NCI-H82 (cell line): ENCODE data around the gene RASSF7.

ENCODE experiments used
- DNase-seq: peaks from one replicate; lab custom pipeline; 2025; lab: John Stamatoyannopoulos, UW

RASSF7 gene

DNA sequence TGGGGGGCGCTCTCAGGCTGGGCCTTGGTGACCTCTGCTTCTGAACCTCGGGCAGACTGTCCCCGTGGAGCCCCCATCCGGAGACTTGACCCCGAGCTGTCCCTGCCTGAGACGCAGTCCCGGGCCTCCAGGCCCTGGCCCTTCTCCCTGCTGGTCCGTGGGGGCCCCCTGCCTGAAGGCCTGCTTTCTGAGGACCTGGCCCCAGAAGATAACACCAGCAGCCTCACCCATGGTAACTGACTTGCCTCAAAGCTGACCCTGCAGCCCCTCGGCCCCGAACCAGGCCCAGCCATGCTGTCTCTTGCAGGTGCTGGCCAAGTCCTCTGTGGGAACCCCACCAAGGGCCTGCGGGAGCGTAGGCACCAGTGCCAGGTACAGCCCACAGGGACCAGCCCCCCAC lies 9.2 kb upstream of the RASSF7 start:
- DNase-seq, result no peak

- DNase-seq, result no peak
These were observed 7.4 kb upstream of the RASSF7 start for GRCh38 chr11:553083-553987.

GRCh38 chr11:553988-554340 lies 6.8 kb upstream of the RASSF7 start:
- DNase-seq, result no peak

GRCh38 chr11:554428-555226 lies 6.1 kb upstream of the RASSF7 start:
- peak; percentile 88 for DNase-seq

DNA sequence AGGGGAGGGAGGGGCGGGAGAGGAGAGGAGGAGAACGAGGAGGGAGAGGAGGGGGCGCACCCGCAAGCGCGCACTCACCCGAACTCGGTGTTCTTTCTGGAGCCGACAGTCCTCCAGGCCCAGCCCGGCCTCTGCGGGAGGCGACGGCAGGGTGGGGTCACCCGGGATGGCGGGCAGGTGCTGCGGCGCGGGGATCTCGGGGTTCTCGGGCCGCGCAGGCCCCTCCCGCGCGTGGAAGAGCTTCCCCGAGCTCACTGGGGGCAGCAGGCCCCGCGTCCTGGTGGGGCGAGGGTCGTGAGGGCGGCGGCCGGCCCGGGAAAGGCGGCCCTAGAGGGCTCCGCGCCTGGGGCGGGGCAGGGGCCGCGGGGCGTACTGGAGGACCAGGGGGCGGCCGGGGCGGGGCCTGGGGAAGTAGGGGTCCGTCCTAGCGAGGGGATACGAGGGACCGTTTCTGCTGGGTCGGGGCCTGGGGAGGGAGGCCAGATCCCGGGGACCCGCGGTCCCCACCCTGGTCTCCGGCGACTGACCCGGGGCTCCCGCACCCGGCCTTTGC lies 5.5 kb upstream of the RASSF7 start:
- no peak for DNase-seq

DNA sequence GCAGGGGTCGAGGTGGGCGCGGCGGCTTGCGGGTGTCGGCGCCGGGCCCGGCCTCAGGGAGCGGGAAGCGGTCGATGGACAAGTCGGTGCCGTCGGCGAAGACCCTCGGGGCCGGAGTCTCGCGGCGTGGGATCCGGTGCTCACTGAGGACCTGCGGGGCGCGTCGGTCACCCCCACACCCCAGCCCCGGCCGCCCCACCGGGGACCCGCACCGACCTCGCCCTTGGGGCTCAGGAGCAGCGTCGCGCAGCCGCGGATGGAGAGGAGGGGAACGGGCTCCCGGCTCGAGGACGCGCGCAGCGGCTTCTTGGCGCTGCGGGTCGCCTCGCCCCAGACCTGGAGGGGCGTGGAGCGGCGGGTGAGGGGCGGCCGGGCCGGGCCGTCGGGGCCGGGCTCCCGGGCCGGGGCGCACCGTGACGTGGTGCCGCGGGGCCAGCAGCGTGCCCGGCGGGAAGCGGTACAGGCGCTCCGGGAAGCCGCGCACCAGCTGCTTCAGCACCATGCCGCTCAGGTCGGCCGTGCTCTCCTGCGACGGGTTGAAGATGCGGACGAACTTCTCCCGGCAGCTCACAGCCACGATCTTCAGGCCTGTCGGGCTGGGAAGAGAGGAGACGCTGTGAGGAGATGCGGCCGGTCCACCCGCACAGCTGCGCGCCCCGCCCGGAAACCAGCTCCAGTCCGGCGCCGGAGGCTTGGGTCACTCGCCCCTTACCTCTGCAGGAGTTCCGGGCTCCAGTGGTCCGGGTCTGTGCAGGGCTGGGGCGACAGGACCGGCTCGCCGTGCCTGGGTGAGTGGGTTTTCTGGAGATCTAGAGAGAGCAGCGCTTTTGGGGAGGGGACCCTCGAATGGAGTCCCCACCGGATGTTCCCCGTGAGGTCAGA lies 4.7 kb upstream of the RASSF7 start:
- peak; percentile 27 for DNase-seq

- DNase-seq, result no peak
These were observed 4.0 kb upstream of the RASSF7 start for GRCh38 chr11:556662-557256.

DNA sequence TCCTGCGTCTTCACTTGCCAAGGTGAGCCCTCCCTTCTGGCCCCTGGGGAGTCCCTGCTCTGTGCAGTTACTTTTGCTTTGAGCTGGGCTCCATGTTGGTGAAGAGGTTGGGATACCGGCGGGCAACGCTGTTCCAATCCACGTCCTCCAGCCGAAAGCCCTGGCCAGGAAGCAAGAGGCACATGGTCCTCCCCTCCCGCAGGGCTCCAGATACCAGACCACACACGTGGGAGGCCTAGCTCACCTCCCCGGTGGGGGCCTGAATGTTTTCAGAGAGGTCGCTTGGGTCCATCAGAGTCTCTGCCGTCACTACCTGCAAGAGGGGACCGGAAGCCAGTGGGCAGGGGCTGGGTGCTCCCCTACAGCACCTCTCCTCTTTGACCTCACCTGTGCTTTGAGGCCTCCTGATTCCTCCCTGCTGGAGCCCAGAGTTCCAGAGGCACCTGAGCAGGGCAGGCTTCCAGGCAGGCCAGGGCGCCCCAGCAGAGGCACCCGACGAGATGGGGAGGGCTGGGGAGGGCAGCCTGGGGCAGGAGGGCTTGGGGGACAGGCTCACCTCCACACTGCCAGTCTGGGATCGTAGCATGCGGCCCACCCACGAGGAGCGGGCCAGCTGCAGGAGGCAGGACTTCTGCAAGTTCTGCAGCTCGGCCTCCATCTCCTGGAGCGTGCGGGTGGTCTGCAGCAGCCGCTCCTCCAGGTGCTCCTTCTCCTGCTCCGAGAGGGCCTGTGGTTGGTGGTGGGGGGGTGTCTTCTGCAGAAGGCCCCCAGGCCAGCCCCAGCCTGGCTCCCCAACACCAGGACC lies 3.2 kb upstream of the RASSF7 start:
- DNase-seq, result no peak

DNA sequence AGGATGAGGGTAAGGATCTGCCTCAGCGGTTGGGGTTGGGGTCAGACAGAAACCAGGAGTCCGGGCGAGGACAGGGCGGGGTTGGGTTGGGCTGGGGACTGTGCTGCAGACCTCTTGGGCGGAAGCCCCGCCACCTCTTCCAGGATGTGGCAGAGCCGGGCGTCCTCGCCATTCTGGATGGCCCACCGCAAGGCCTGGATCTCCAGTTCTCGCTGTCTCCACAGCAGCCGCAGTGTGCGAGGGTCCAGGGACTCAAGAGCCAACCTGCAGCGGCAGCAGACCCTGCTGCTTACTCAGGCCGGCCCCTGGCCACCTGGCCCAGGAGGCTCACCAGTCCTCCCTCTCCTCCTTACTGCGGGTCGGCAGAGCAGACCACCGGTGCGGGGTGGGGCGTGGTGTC lies 2.3 kb upstream of the RASSF7 start:
- DNase-seq, result no peak

DNA sequence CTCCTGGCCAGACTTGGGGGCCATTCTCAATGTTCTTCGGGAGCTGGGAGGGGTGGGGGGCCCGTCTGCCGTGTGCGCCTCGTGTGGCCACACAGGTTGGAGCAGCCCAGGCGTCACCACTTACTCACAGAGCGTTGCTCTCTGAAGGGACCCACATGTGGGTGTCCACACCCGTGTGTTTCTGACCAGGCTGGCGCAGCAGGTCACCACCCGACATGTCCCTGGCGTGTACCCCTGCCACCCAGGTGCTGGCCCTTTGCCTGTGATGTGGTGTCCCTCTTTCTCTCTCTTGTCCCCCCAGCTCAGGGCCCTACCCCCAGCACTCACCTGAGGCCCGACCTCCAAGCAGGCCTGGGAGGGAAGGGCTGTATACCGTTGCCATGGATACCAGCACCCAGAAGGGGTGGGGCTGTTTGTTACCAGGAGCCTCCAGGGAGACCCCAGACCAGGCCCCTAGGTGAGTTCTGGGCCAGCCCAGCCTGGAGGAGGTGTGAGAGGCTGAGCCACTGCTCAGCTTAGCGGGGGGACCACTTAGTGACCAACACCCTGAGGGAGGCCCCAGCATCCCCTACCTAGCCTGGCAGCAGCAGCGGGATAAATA lies 1.6 kb upstream of the RASSF7 start:
- DNase-seq, result no peak

- no peak for DNase-seq
These were observed 962 bp upstream of the RASSF7 start for GRCh38 chr11:559712-560304.

GRCh38 chr11:561148-562003 lies 606 bp downstream of the RASSF7 start:
- DNase-seq, result no peak

DNA sequence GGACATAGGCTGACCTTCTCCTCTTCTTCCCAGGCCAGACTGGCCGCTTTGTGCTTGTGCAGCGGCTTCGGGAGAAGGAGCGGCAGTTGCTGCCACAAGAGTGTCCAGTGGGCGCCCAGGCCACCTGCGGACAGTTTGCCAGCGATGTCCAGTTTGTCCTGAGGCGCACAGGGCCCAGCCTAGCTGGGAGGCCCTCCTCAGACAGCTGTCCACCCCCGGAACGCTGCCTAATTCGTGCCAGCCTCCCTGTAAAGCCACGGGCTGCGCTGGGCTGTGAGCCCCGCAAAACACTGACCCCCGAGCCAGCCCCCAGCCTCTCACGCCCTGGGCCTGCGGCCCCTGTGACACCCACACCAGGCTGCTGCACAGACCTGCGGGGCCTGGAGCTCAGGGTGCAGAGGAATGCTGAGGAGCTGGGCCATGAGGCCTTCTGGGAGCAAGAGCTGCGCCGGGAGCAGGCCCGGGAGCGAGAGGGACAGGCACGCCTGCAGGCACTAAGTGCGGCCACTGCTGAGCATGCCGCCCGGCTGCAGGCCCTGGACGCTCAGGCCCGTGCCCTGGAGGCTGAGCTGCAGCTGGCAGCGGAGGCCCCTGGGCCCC lies 1.4 kb downstream of the RASSF7 start:
- DNase-seq, result no peak

- DNase-seq, result no peak
These were observed 2.5 kb downstream of the RASSF7 start for GRCh38 chr11:563066-563811.

- no peak for DNase-seq
These were observed 3.2 kb downstream of the RASSF7 start for GRCh38 chr11:563812-564578.

GRCh38 chr11:565921-566509 lies 5.2 kb downstream of the RASSF7 start:
- no peak for DNase-seq
